ENCODE measurements around the gene RMDN3.
A peak's percentile ranks its signal among the peaks of the same experiment; 100 is the strongest.

RMDN3 gene

DNA sequence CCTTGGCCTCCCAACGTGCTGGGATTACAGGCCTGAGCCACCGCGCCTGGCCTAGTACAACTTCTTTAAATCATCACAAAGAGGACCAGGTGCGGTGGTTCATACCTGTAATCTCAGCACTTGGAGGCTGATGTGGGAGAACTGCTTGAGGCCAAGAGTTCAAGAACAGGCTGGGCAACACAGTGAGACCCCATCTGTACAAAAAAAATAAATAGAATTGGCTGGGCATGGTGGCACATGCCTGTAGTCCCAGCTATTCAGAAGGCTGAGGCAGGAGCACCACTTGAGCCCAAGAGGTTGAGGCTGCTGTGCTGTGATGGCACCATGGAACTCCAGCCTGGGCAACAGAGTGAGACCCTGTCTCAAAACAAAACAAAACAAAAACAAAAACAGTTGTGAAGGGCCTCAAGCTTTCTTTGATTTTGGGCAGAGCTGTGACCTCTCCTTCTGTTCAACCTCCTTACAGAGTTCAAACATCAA, 5.9 kb downstream of the RMDN3 start:
- peaks cover 48% of the 10 kb centered on the region for H3K36me3 Mint-ChIP-seq (ENCODE audit: low read depth)
- DNase-seq (ENCODE audit: low spot score): no peak
- no peaks in the 10 kb centered on the region for H3K9me3 Mint-ChIP-seq
- no peaks in the 10 kb centered on the region for H3K27me3 Mint-ChIP-seq (ENCODE audit: low read depth)
- peaks cover 31% of the 10 kb centered on the region for H3K4me1 Mint-ChIP-seq (ENCODE audit: low read depth)
- H3K27ac Mint-ChIP-seq: no peak overlapping the region
- no peak overlapping the region for H3K4me3 Mint-ChIP-seq

- Mint-ChIP-seq H3K27ac (no peak overlapping the region), H3K36me3 (ENCODE audit: low read depth) (peaks cover 49% of the 10 kb centered on the region), H3K27me3 (ENCODE audit: low read depth) (no peaks in the 10 kb centered on the region), H3K4me3 (no peak overlapping the region), H3K4me1 (ENCODE audit: low read depth) (peaks cover 29% of the 10 kb centered on the region), H3K9me3 (no peaks in the 10 kb centered on the region)
- DNase-seq (ENCODE audit: low spot score): no peak
Observed at GRCh38 chr15:40747685-40748631, 7.1 kb downstream of the RMDN3 start.

- peaks cover 26% of the 10 kb centered on the region for H3K4me1 Mint-ChIP-seq (ENCODE audit: low read depth)
- H3K4me3 Mint-ChIP-seq: no peak overlapping the region
- peaks cover 51% of the 10 kb centered on the region for H3K36me3 Mint-ChIP-seq (ENCODE audit: low read depth)
- no peaks in the 10 kb centered on the region for H3K9me3 Mint-ChIP-seq
- no peak for DNase-seq (ENCODE audit: low spot score)
- no peaks in the 10 kb centered on the region for H3K27me3 Mint-ChIP-seq (ENCODE audit: low read depth)
- peak overlapping the region; percentile 36 for H3K27ac Mint-ChIP-seq
Observed at GRCh38 chr15:40746916-40747418, 8.1 kb downstream of the RMDN3 start.

- no peak for DNase-seq (ENCODE audit: low spot score)
- H3K27ac Mint-ChIP-seq: peak overlapping the region; percentile 95
- H3K27me3 Mint-ChIP-seq (ENCODE audit: low read depth): no peaks in the 10 kb centered on the region
- H3K4me1 Mint-ChIP-seq (ENCODE audit: low read depth): peaks cover 26% of the 10 kb centered on the region
- no peak overlapping the region for H3K4me3 Mint-ChIP-seq
- H3K9me3 Mint-ChIP-seq: no peaks in the 10 kb centered on the region
- H3K36me3 Mint-ChIP-seq (ENCODE audit: low read depth): peaks cover 51% of the 10 kb centered on the region
Observed at GRCh38 chr15:40744815-40745152, 10.3 kb downstream of the RMDN3 start.

GRCh38 chr15:40743921-40744814, 10.9 kb downstream of the RMDN3 start:
- H3K27ac Mint-ChIP-seq: peak overlapping the region; percentile 95
- no peaks in the 10 kb centered on the region for H3K27me3 Mint-ChIP-seq (ENCODE audit: low read depth)
- H3K36me3 Mint-ChIP-seq (ENCODE audit: low read depth): peaks cover 53% of the 10 kb centered on the region
- DNase-seq (ENCODE audit: low spot score): peak; percentile 72
- peak overlapping the region; percentile 73 for H3K4me3 Mint-ChIP-seq
- H3K4me1 Mint-ChIP-seq (ENCODE audit: low read depth): peaks cover 26% of the 10 kb centered on the region
- H3K9me3 Mint-ChIP-seq: no peaks in the 10 kb centered on the region

GRCh38 chr15:40743485-40743901, 11.6 kb downstream of the RMDN3 start:
- H3K36me3 Mint-ChIP-seq (ENCODE audit: low read depth): peaks cover 59% of the 10 kb centered on the region
- peak overlapping the region; percentile 95 for H3K27ac Mint-ChIP-seq
- H3K9me3 Mint-ChIP-seq: no peaks in the 10 kb centered on the region
- H3K27me3 Mint-ChIP-seq (ENCODE audit: low read depth): no peaks in the 10 kb centered on the region
- H3K4me1 Mint-ChIP-seq (ENCODE audit: low read depth): peaks cover 26% of the 10 kb centered on the region
- H3K4me3 Mint-ChIP-seq: peak overlapping the region; percentile 73
- no peak for DNase-seq (ENCODE audit: low spot score)

GRCh38 chr15:40739854-40740253, 15.2 kb downstream of the RMDN3 start:
- Mint-ChIP-seq H3K4me3 (no peak overlapping the region), H3K27me3 (ENCODE audit: low read depth) (no peaks in the 10 kb centered on the region), H3K9me3 (no peaks in the 10 kb centered on the region), H3K4me1 (ENCODE audit: low read depth) (peaks cover 19% of the 10 kb centered on the region), H3K36me3 (ENCODE audit: low read depth) (peaks cover 54% of the 10 kb centered on the region), H3K27ac (no peak overlapping the region)
- DNase-seq (ENCODE audit: low spot score): no peak

GRCh38 chr15:40739047-40739446, 16.0 kb downstream of the RMDN3 start:
- no peak overlapping the region for H3K27ac Mint-ChIP-seq
- no peaks in the 10 kb centered on the region for H3K27me3 Mint-ChIP-seq (ENCODE audit: low read depth)
- no peak for DNase-seq (ENCODE audit: low spot score)

GRCh38 chr15:40737048-40737447, 18.0 kb downstream of the RMDN3 start:
- Mint-ChIP-seq H3K36me3 (ENCODE audit: low read depth) (peaks cover 38% of the 10 kb centered on the region), H3K9me3 (no peaks in the 10 kb centered on the region), H3K27ac (no peak overlapping the region), H3K27me3 (ENCODE audit: low read depth) (no peaks in the 10 kb centered on the region), H3K4me3 (no peak overlapping the region), H3K4me1 (ENCODE audit: low read depth) (no peaks in the 10 kb centered on the region)
- DNase-seq (ENCODE audit: low spot score): no peak

More at GRCh38 chr15:40739047-40739446, 16.0 kb downstream of the RMDN3 start:
- Mint-ChIP-seq H3K4me1 (ENCODE audit: low read depth) (peaks cover 12% of the 10 kb centered on the region), H3K4me3 (no peak overlapping the region), H3K36me3 (ENCODE audit: low read depth) (peaks cover 48% of the 10 kb centered on the region), H3K9me3 (no peaks in the 10 kb centered on the region)

- Mint-ChIP-seq H3K27ac (no peak overlapping the region), H3K4me1 (ENCODE audit: low read depth) (no peaks in the 10 kb centered on the region), H3K4me3 (no peak overlapping the region), H3K27me3 (ENCODE audit: low read depth) (no peaks in the 10 kb centered on the region), H3K9me3 (no peaks in the 10 kb centered on the region), H3K36me3 (ENCODE audit: low read depth) (peaks cover 42% of the 10 kb centered on the region)
- DNase-seq (ENCODE audit: low spot score): no peak
Observed at GRCh38 chr15:40736575-40736974, 18.5 kb downstream of the RMDN3 start.

DNA sequence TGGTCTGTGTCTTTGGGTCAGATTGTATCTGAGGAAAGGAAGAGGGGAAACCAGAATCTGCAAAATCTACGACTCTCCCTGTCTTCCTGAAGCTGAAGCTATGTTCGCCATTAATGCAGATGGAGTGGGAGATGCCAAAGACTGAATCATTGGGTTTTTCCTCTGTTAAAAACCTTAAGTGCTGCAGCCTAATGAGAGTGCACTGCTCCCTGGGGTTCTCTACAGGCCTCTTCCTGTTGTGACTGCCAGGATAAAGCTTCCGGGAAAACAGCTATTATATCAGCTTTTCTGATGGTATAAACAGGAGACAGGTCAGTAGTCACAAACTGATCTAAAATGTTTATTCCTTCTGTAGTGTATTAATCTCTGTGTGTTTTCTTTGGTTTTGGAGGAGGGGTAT, 24.0 kb downstream of the RMDN3 start:
- H3K4me1 Mint-ChIP-seq (ENCODE audit: low read depth): no peaks in the 10 kb centered on the region
- H3K36me3 Mint-ChIP-seq (ENCODE audit: low read depth): peaks cover 45% of the 10 kb centered on the region
- no peak overlapping the region for H3K27ac Mint-ChIP-seq

DNA sequence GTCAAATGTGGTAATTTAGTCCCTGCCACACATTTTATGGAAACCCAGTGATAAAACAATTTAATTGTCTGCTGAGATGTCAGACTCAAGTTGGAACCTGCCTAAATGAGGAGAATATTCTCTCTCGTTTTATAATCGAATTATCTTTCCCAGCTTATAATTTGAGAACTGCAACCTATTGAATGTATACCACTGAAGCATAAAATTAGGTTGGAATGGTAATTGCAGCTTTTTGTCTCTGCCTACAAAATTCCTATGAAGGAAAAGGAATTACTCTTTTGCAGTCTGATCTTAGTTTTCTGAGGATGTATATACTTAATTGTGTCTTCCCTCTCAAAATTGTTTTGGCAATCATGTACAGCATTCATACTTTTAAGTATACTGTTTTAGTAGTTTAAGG, 31.1 kb downstream of the RMDN3 start:
- H3K36me3 Mint-ChIP-seq (ENCODE audit: low read depth): peaks cover 35% of the 10 kb centered on the region
- peaks cover 6% of the 10 kb centered on the region for H3K4me1 Mint-ChIP-seq (ENCODE audit: low read depth)

More for the DNA sequence above, 24.0 kb downstream of the RMDN3 start:
- no peaks in the 10 kb centered on the region for H3K27me3 Mint-ChIP-seq (ENCODE audit: low read depth)
- H3K4me3 Mint-ChIP-seq: no peak overlapping the region
- no peaks in the 10 kb centered on the region for H3K9me3 Mint-ChIP-seq
- no peak for DNase-seq (ENCODE audit: low spot score)

GRCh38 chr15:40722934-40723333, 32.1 kb downstream of the RMDN3 start:
- H3K4me3 Mint-ChIP-seq: no peak overlapping the region
- DNase-seq (ENCODE audit: low spot score): no peak
- no peak overlapping the region for H3K27ac Mint-ChIP-seq
- no peaks in the 10 kb centered on the region for H3K27me3 Mint-ChIP-seq (ENCODE audit: low read depth)
- no peaks in the 10 kb centered on the region for H3K9me3 Mint-ChIP-seq
- peaks cover 31% of the 10 kb centered on the region for H3K36me3 Mint-ChIP-seq (ENCODE audit: low read depth)
- H3K4me1 Mint-ChIP-seq (ENCODE audit: low read depth): peaks cover 6% of the 10 kb centered on the region

More for the DNA sequence above, 31.1 kb downstream of the RMDN3 start:
- Mint-ChIP-seq H3K9me3 (no peaks in the 10 kb centered on the region), H3K27ac (no peak overlapping the region), H3K27me3 (ENCODE audit: low read depth) (no peaks in the 10 kb centered on the region), H3K4me3 (no peak overlapping the region)
- DNase-seq (ENCODE audit: low spot score): no peak

- Mint-ChIP-seq H3K36me3 (ENCODE audit: low read depth) (peaks cover 33% of the 10 kb centered on the region), H3K4me1 (ENCODE audit: low read depth) (peaks cover 6% of the 10 kb centered on the region), H3K27me3 (ENCODE audit: low read depth) (no peaks in the 10 kb centered on the region), H3K27ac (peak overlapping the region; percentile 54), H3K9me3 (no peaks in the 10 kb centered on the region), H3K4me3 (no peak overlapping the region)
- no peak for DNase-seq (ENCODE audit: low spot score)
Observed at GRCh38 chr15:40722354-40722753, 32.7 kb downstream of the RMDN3 start.
